HG03439 (cell line): ENCODE measurements around the gene RNF41.
A peak's percentile ranks its signal among the peaks of the same experiment; 100 is the strongest.
"Not testable (repeated sequence)": the region's sequence is repeated elsewhere in the genome, so short reads cannot be mapped to it uniquely, and the experiment has no call there.

Experiments
- ATAC-seq: cut with Tn5 transposase; IDR thresholded peaks from one replicate; pipeline ENCODE4 v1.9.1; 2021; ENCODE audit warnings: mild to moderate bottlenecking, moderate library complexity; ENCODE audit not compliant: unreplicated experiment

Gene RNF41

GRCh38 chr12:56221757-56222530 is at the start of gene RNF41:
TSS of gene RNF41 (minus strand) at chr12:56221922. CDS start at chr12:56214047, 7,875 bp downstream.
- ATAC-seq = peak; percentile 70

- no peak for ATAC-seq
Measured at GRCh38 chr12:56271031-56271430, 49.3 kb upstream of the RNF41 start.

- ATAC-seq = peak; percentile 5
Measured at GRCh38 chr12:56267443-56268071, 45.8 kb upstream of the RNF41 start.

GRCh38 chr12:56266693-56267442 is 45.1 kb upstream of the RNF41 start, which contains the start of gene COQ10A:
TSS of gene COQ10A (plus strand) at chr12:56266942. CDS start at chr12:56267119, 177 bp downstream.
- ATAC-seq = peak; percentile 81

GRCh38 chr12:56266068-56266692 is 44.5 kb upstream of the RNF41 start:
- ATAC-seq = not testable (repeated sequence)

- not testable (repeated sequence) for ATAC-seq
Measured at GRCh38 chr12:56262955-56263354, 41.2 kb upstream of the RNF41 start.

- ATAC-seq = no peak
Measured at GRCh38 chr12:56261503-56262232, 39.9 kb upstream of the RNF41 start.

GRCh38 chr12:56260921-56261320 is 39.2 kb upstream of the RNF41 start:
- ATAC-seq = no peak

- ATAC-seq = no peak
Measured at GRCh38 chr12:56260380-56260779, 38.7 kb upstream of the RNF41 start.

- no peak for ATAC-seq
Measured at GRCh38 chr12:56258820-56259183, 37.1 kb upstream of the RNF41 start.

GRCh38 chr12:56258068-56258819 is 36.5 kb upstream of the RNF41 start, which contains the start of gene ANKRD52:
TSS of gene ANKRD52 (minus strand) at chr12:56258384. CDS start at chr12:56258269, 115 bp downstream.
- peak; percentile 87 for ATAC-seq

- peak; percentile 11 for ATAC-seq
Measured at GRCh38 chr12:56257491-56258067, 35.9 kb upstream of the RNF41 start.

GRCh38 chr12:56257071-56257470 is 35.3 kb upstream of the RNF41 start:
- ATAC-seq = no peak

- no peak for ATAC-seq
Measured at GRCh38 chr12:56256326-56256960, 34.7 kb upstream of the RNF41 start.

- no peak for ATAC-seq
Measured at GRCh38 chr12:56255671-56256070, 33.9 kb upstream of the RNF41 start.

- ATAC-seq = no peak
Measured at GRCh38 chr12:56253091-56253490, 31.4 kb upstream of the RNF41 start.

- ATAC-seq = no peak
Measured at GRCh38 chr12:56252649-56253048, 30.9 kb upstream of the RNF41 start.

GRCh38 chr12:56248711-56249110 is 27.0 kb upstream of the RNF41 start:
- ATAC-seq = no peak

- no peak for ATAC-seq
Measured at GRCh38 chr12:56247923-56248322, 26.2 kb upstream of the RNF41 start.
